Karpas-422 (cell line): ENCODE data around the gene CHPT1. TPM values are rescaled to one million over a fixed set of nuclear protein-coding genes. Genes with fewer than 3 reads are reported as not detected.

Experiments
- DNase-seq: peaks from one replicate; pipeline ENCODE4 v3.0.0-alpha.2; 2015
- H2AFZ ChIP-seq: fragments of 200-600 bp; sonication (generic); 2 replicates; pipeline ENCODE4 v1.6.1; 2014; ENCODE audit warnings: antibody characterized with exemption, low read length, mixed read lengths
- H3K27ac ChIP-seq: fragments of 200-600 bp; sonication (generic); 2 replicates; pipeline ENCODE4 v1.5.1; 2014; ENCODE audit warnings: mild to moderate bottlenecking, low read length, moderate library complexity
- H3K27me3 ChIP-seq: fragments of 200-600 bp; sonication (generic); 2 replicates; pipeline ENCODE4 v1.6.1; 2014; ENCODE audit warnings: low read length, mixed read lengths
- H3K36me3 ChIP-seq: fragments of 200-600 bp; sonication (generic); 2 replicates; pipeline ENCODE4 v1.6.1; 2014; ENCODE audit warnings: low read length, mixed read lengths; ENCODE audit not compliant: insufficient read depth
- H3K4me1 ChIP-seq: fragments of 200-600 bp; sonication (generic); 2 replicates; pipeline ENCODE4 v1.6.1; 2014; ENCODE audit warnings: mild to moderate bottlenecking, low read length, mixed read lengths
- H3K4me2 ChIP-seq: fragments of 200-600 bp; sonication (generic); 2 replicates; pipeline ENCODE4 v1.6.1; 2014; ENCODE audit warnings: low read length, low read depth, mild to moderate bottlenecking; ENCODE audit not compliant: poor library complexity, severe bottlenecking
- H3K4me3 ChIP-seq: fragments of 200-600 bp; sonication (generic); 2 replicates; pipeline ENCODE4 v1.5.1; 2014; ENCODE audit warnings: mild to moderate bottlenecking, antibody characterized with exemption, low read length, mixed read lengths
- H3K79me2 ChIP-seq: fragments of 200-600 bp; sonication (generic); 2 replicates; pipeline ENCODE4 v1.6.1; 2014; ENCODE audit warnings: mild to moderate bottlenecking, low read length, mixed read lengths
- H3K9ac ChIP-seq: fragments of 200-600 bp; sonication (generic); 2 replicates; pipeline ENCODE4 v1.6.0; 2014; ENCODE audit warnings: low read length
- H3K9me2 ChIP-seq: fragments of 200-600 bp; sonication (generic), shearing (Covaris generic); replicated peaks from 2 replicates; pipeline ENCODE4 v1.6.0; 2014; ENCODE audit warnings: mild to moderate bottlenecking, low read length, moderate library complexity; ENCODE audit not compliant: insufficient read depth
- H3K9me3 ChIP-seq: fragments of 300-700, 200-600 bp; sonication (generic); 2 replicates; pipeline ENCODE4 v1.6.1; 2014; ENCODE audit warnings: low read length, mixed read lengths
- H4K20me1 ChIP-seq: fragments of 200-600 bp; sonication (generic); 2 replicates; pipeline ENCODE4 v1.6.1; 2014; ENCODE audit warnings: mild to moderate bottlenecking, antibody characterized with exemption, low read length, low read depth; ENCODE audit not compliant: insufficient read depth
- small RNA-seq: library from RNA; depleted of rRNA; stranded (forward); fragments of <200 nt; gene quantifications from one replicate; pipeline ENCODE3, GENCODE V24; 2014
- total RNA-seq: library from RNA; depleted of rRNA; stranded (reverse); fragments of >200 nt; shearing (Covaris generic); gene quantifications from 2 replicates; pipeline ENCODE4 v1.2.3, GENCODE V29; 2014; ENCODE audit warnings: low replicate concordance; rRNA removed

The CHPT1 gene
- total RNA-seq, 1 experiment from 2014 or later: 0.11 TPM

DNA sequence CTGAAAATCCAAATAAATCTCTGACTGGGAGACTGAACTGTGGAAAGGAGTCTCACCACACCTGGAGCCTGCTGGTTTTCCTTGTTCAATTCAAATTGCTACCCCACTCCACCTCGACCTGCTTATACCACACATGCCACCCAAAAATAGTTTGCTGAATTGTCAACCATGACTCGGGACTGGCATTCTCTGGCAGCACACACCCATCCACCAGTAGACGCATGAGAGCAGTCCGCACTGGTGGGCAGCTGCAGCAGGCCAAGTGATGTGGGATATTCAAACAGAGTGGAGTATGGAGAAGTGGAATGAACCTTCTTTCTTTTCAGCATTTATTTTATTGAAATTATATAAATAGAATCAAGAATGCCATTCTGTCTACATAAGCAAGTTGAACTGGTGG lies 80.5 kb downstream of the CHPT1 start:
- Histone ChIP-seq H2AFZ (no peak overlapping the region), H3K79me2 (no peaks in the 10 kb centered on the region), H3K9me2 (no peaks in the 10 kb centered on the region), H3K9me3 (no peaks in the 10 kb centered on the region), H3K36me3 (no peaks in the 10 kb centered on the region), H3K27me3 (no peaks in the 10 kb centered on the region), H3K4me1 (peaks cover 19% of the 10 kb centered on the region), H3K4me2 (no peak overlapping the region), H3K9ac (no peak overlapping the region), H3K27ac (no peak overlapping the region), H3K4me3 (no peak overlapping the region), H4K20me1 (no peaks in the 10 kb centered on the region)
- DNase-seq: no peak

Small RNAs within 50 kb of the gene (small RNA-seq; reads per million reads assigned to genes)
- gene RNU6-101P (not detected), gene RNY1P16 (not detected)

Other genes starting within 250 kb of the CHPT1 start
- gene SPIC, start 222.3 kb upstream of the CHPT1 start, total RNA-seq: not detected in 2 replicates
- gene MYBPC1, start 102.7 kb upstream of the CHPT1 start, total RNA-seq: not detected in 2 replicates
- gene SYCP3, start 41.8 kb downstream of the CHPT1 start, total RNA-seq: not detected in 2 replicates
- 10.0 and 11.6 TPM in 2 replicates for gene GNPTAB, start 133.3 kb downstream of the CHPT1 start, total RNA-seq
- not detected in 2 replicates for gene DRAM1, start 179.9 kb downstream of the CHPT1 start, total RNA-seq